GM12878 (cell line): ENCODE measurements around the gene ARL15. TPM values are rescaled to one million over a fixed set of nuclear protein-coding genes. Genes with fewer than 3 reads are reported as not detected.
A peak's percentile ranks its signal among the peaks of the same experiment; 100 is the strongest.

Source experiments
- ATAC-seq: fragments of 200-7000 bp; cut with Tn5 transposase; 3 replicates; pipeline ENCODE4 v1.9.1; 2020; ENCODE audit warnings: mild to moderate bottlenecking, moderate library complexity
- BruUV-seq: library from RNA; stranded (reverse); fragments of 400-500 nt; replicated peaks from 2 replicates; lab custom pipeline; 2021; lab: Mats Ljungman, UMichigan
- CTCF ChIA-PET: fragments of 300-600 bp; sonication (Branson Sonifier 250); formaldehyde crosslinking; extraction: SDS; loops from one replicate; lab custom pipeline; 2021; ENCODE audit warnings: inconsistent platforms; lab: Yijun Ruan, JAX
- POLR2A ChIA-PET: fragments of 350-600 bp; formaldehyde crosslinking; extraction: SDS; loops from one replicate; lab custom pipeline; 2021; ENCODE audit warnings: inconsistent platforms; lab: Charles Lee
- RAD21 ChIA-PET: fragments of 300-600 bp; sonication (Branson Sonifier 250); formaldehyde crosslinking; loops from one replicate; lab custom pipeline; 2023; ENCODE audit warnings: antibody characterized with exemption; ENCODE audit not compliant: unreplicated experiment; lab: Charles Lee
- SMC1A ChIA-PET: fragments of 300-600 bp; sonication (Branson Sonifier 250); formaldehyde crosslinking; loops from one replicate; lab custom pipeline; 2023; ENCODE audit not compliant: unreplicated experiment, uncharacterized antibody; lab: Charles Lee
- DNase-seq: peaks from one replicate; pipeline ENCODE4 v3.0.0-alpha.2; 2011; ENCODE audit warnings: low read depth, low spot score
- FAIRE-seq: peaks from 3 replicates; lab custom pipeline; 2011; peaks lifted over from hg19 to GRCh38; lab: Jason Lieb, UNC
- H2AFZ ChIP-seq: 2 replicates; pipeline ENCODE4 v1.6.0; 2011; ENCODE audit warnings: low read depth, low read length, control low read depth; ENCODE audit not compliant: control insufficient read depth
- H3K27ac ChIP-seq: 2 replicates; pipeline ENCODE4 v1.5.1; 2011; ENCODE audit warnings: control low read depth; ENCODE audit not compliant: control insufficient read depth, insufficient read depth
- H3K27me3 ChIP-seq, 2 experiments: replicated peaks in 1 of 2; 2 replicates each; pipeline versions ENCODE4 v1.6.0 to v1.6.1; 2011; ENCODE audit warnings: low read length in 1 of 2; ENCODE audit not compliant: control insufficient read depth in 2 of 2, insufficient read depth in 2 of 2
- H3K36me3 ChIP-seq, 2 experiments: 2 replicates each; pipeline ENCODE4 v1.5.1; 2011; ENCODE audit warnings: low read length in 1 of 2; ENCODE audit not compliant: control insufficient read depth in 2 of 2, insufficient read depth in 2 of 2
- H3K4me1 ChIP-seq: 2 replicates; pipeline ENCODE4 v1.6.1; 2011; ENCODE audit warnings: mild to moderate bottlenecking, low read length, moderate library complexity, mixed read lengths; ENCODE audit not compliant: control insufficient read depth, insufficient read depth
- H3K4me2 ChIP-seq: 2 replicates; pipeline ENCODE4 v1.6.0; 2011; ENCODE audit warnings: control low read depth; ENCODE audit not compliant: control insufficient read depth, insufficient read depth
- H3K4me3 ChIP-seq: fragments of 200-600 bp; sonication (generic); 2 replicates; pipeline ENCODE4 v1.5.1; 2016
- H3K79me2 ChIP-seq: 2 replicates; pipeline ENCODE4 v1.6.0; 2011; ENCODE audit warnings: low read length; ENCODE audit not compliant: control insufficient read depth, insufficient read depth
- H3K9ac ChIP-seq: 2 replicates; pipeline ENCODE4 v1.8.0; 2011; ENCODE audit warnings: low read length, control low read depth, mixed read lengths; ENCODE audit not compliant: control insufficient read depth, insufficient read depth
- H3K9me3 ChIP-seq: replicated peaks from 3 replicates; pipeline ENCODE4 v1.5.1; 2011; ENCODE audit warnings: mild to moderate bottlenecking, low read length; ENCODE audit not compliant: control insufficient read depth, insufficient read depth
- H4K20me1 ChIP-seq: 2 replicates; pipeline ENCODE4 v1.6.0; 2011; ENCODE audit not compliant: control insufficient read depth, insufficient read depth
- BACH1 ChIP-seq: fragments of 450-650 bp; IDR thresholded peaks from 2 replicates; pipeline ENCODE4 v1.6.1; 2017; ENCODE audit warnings: mild to moderate bottlenecking, borderline replicate concordance
- CEBPZ ChIP-seq: fragments of 150-350 bp; IDR thresholded peaks from 2 replicates; pipeline ENCODE4 v1.6.1; 2016; ENCODE audit warnings: low read depth, low read length
- MTA3 ChIP-seq: IDR thresholded peaks from 2 replicates; pipeline ENCODE4 v1.6.1; 2012; ENCODE audit warnings: low read length, inconsistent platforms, borderline replicate concordance
- PAX5 ChIP-seq: IDR thresholded peaks from 2 replicates; pipeline ENCODE4 v1.6.1; 2011; ENCODE audit warnings: low read depth, low read length, borderline replicate concordance
- TARDBP ChIP-seq: IDR thresholded peaks from 2 replicates; pipeline ENCODE4 v1.6.1; 2016; ENCODE audit warnings: borderline replicate concordance
- ZBTB11 ChIP-seq: fragments of 450-650 bp; formaldehyde crosslinking; IDR thresholded peaks from 2 replicates; pipeline ENCODE4 v1.5.0; 2022; ENCODE audit warnings: mild to moderate bottlenecking, missing genetic modification characterization
- WGBS: methylation state at CpG from one replicate; pipeline ENCODE4 v1.1.6; 2016; ENCODE audit warnings: low lambda C conversion rate; ENCODE audit not compliant: insufficient replicate concordance, insufficient coverage; ENCODE audit errors: missing lambda C conversion rate; 5-methylcytosine and 5-hydroxymethylcytosine counted together
- in situ Hi-C: fragments of 300-500 bp; cut with MboI; formaldehyde crosslinking; loops from 9 replicates; pipeline ENCODE4 v1.14.3; 2018; ENCODE audit warnings: mixed read lengths
- intact Hi-C: fragments of 100-400 bp; cut with micrococcal nuclease; formaldehyde crosslinking; loops from one replicate; pipeline ENCODE4 v1.14.2; 2022; ENCODE audit not compliant: unreplicated experiment
- polyA plus RNA-seq, 11 experiments: library from polyadenylated mRNA; depleted of rRNA in 4 of 11; unstranded in 6 of 11; stranded (reverse) in 5 of 11; fragments of >200 nt; fragmentation: Nextera tagmentation in 4 of 11; fragmentation: Illumina TruSeq in 1 of 11; extraction: Ambion mirVana in 4 of 11; extraction: Trizol in 1 of 11; gene quantifications; 1 replicate in 1 of 11; 2 replicates in 10 of 11; pipeline versions ENCODE4 v1.2.1 to v1.2.3, GENCODE V29; 2011 to 2016; ENCODE audit warnings: inconsistent platforms in 2 of 11, missing spikeins in 2 of 11, low read depth in 1 of 11
- total RNA-seq, 4 experiments: library from RNA; depleted of rRNA in 3 of 4; stranded (reverse); fragments of >200 nt in 3 of 4; fragmentation: Illumina TruSeq in 1 of 4; extraction: Trizol in 1 of 4; gene quantifications; 2 replicates each; pipeline versions ENCODE4 v1.2.1 to v1.2.3, GENCODE V29; 2013 to 2021
- TF ChIP-seq, protein P1 (sequence below): IDR thresholded peaks from 2 replicates; pipeline ENCODE4 v1.6.1; 2011; ENCODE audit warnings: mild to moderate bottlenecking, low read depth, low read length, moderate library complexity; ENCODE audit not compliant: insufficient replicate concordance
- TF ChIP-seq, protein P2 (sequence below): fragments of 450-650 bp; formaldehyde crosslinking; IDR thresholded peaks from 2 replicates; pipeline ENCODE4 v1.4.0; 2020; ENCODE audit warnings: mild to moderate bottlenecking, moderate library complexity

The ARL15 gene
- total and polyA plus RNA-seq, 10 of the 15 experiments (the other 5 are each of a cell fraction or from before 2014, with no cell fraction given), result 3.6 to 11.0 (median 7.7) TPM

DNA sequence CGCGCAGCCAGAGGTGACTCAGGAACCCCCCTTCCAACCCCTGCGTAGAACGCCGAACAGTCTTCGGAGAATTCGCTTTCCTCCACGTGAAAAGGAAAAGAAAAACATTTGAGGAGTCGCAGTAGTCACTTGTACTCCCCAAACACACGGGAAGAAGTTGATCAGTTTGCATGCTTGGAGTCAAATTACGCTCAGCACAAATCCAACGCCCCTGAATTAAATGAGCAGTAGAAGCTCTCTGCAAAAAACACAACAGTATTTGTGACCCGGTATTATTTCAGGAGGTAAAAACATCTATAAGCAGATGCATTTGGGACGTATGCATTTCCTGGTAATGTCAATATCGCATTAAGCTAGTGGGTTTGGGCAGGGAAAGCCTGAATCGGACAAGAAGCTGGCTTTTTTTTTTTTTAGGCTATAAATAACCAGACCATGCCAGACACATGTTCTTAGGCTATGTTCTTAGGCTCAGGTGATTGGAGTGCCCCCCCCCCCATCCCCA lies 854 bp upstream of the ARL15 start:
- Histone ChIP-seq H3K9me3 (no peaks in the 10 kb centered on the region), H3K9ac (peak overlapping the region; percentile 81), H3K27me3 (no peaks in the 10 kb centered on the region), H4K20me1 (no peaks in the 10 kb centered on the region), H3K27ac (peak overlapping the region; percentile 49), H3K36me3 (no peaks in the 10 kb centered on the region), H3K4me2 (peak overlapping the region; percentile 99), H3K4me1 (no peaks in the 10 kb centered on the region), H2AFZ (peak overlapping the region; percentile 96), H3K79me2 (peaks cover 10% of the 10 kb centered on the region), H3K4me3 (peak overlapping the region; percentile 74)
- 2% methylated on average over 16 of the region's 16 CpGs for WGBS
- ChIA-PET RAD21 (interaction anchor here (0.6 to 4.0 kb wide), 15 partner anchors 24 to 320 kb away, joined by 3 to 26 read pairs (median 4); no protein-coding TSS in a partner anchor), SMC1A (interaction anchor here (0.8 to 4.9 kb wide), 13 partner anchors 13 to 177 kb away, joined by 3 to 34 read pairs (median 5); no protein-coding TSS in a partner anchor), CTCF (interaction anchor here (0.6 to 3.3 kb wide), 25 partner anchors 12 to 1079 kb away, joined by 3 to 30 read pairs (median 4); no protein-coding TSS in a partner anchor), POLR2A (interaction anchor here (0.7 to 2.5 kb wide), 16 partner anchors 10 to 556 kb away, joined by 3 to 16 read pairs (median 6); no protein-coding TSS in a partner anchor)
- FAIRE-seq, result peak; percentile 7
- BruUV-seq, result no TSS peak
- TF ChIP-seq BACH1 (no peak), CEBPZ (no peak), ZBTB11 (CRISPR knock-in tag) (no peak), TARDBP (0 out of 2 replicates have a peak, but pooled peaks have one; percentile 14), MTA3 (no peak), PAX5 (no peak)
- TF ChIP-seq, protein P1, sequence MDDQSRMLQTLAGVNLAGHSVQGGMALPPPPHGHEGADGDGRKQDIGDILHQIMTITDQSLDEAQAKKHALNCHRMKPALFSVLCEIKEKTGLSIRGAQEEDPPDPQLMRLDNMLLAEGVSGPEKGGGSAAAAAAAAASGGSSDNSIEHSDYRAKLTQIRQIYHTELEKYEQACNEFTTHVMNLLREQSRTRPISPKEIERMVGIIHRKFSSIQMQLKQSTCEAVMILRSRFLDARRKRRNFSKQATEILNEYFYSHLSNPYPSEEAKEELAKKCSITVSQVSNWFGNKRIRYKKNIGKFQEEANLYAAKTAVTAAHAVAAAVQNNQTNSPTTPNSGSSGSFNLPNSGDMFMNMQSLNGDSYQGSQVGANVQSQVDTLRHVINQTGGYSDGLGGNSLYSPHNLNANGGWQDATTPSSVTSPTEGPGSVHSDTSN, result no peak
- TF ChIP-seq, protein P2, sequence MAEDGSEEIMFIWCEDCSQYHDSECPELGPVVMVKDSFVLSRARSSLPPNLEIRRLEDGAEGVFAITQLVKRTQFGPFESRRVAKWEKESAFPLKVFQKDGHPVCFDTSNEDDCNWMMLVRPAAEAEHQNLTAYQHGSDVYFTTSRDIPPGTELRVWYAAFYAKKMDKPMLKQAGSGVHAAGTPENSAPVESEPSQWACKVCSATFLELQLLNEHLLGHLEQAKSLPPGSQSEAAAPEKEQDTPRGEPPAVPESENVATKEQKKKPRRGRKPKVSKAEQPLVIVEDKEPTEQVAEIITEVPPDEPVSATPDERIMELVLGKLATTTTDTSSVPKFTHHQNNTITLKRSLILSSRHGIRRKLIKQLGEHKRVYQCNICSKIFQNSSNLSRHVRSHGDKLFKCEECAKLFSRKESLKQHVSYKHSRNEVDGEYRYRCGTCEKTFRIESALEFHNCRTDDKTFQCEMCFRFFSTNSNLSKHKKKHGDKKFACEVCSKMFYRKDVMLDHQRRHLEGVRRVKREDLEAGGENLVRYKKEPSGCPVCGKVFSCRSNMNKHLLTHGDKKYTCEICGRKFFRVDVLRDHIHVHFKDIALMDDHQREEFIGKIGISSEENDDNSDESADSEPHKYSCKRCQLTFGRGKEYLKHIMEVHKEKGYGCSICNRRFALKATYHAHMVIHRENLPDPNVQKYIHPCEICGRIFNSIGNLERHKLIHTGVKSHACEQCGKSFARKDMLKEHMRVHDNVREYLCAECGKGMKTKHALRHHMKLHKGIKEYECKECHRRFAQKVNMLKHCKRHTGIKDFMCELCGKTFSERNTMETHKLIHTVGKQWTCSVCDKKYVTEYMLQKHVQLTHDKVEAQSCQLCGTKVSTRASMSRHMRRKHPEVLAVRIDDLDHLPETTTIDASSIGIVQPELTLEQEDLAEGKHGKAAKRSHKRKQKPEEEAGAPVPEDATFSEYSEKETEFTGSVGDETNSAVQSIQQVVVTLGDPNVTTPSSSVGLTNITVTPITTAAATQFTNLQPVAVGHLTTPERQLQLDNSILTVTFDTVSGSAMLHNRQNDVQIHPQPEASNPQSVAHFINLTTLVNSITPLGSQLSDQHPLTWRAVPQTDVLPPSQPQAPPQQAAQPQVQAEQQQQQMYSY, result no peak
- peak; percentile 1; the same call in 2 of the 3 replicates for ATAC-seq
- in situ Hi-C loops (no loop called here), intact Hi-C loops (loop anchor here (5.0 kb wide), 3 partner anchors 64 to 176 kb away; no protein-coding TSS in a partner anchor)
- no peak for DNase-seq
